Muscle of leg (tissue), 11 donors: ENCODE results near the gene TM9SF4. TPM values are rescaled to one million over a fixed set of nuclear protein-coding genes. Genes with fewer than 3 reads are reported as not detected.
A peak's percentile ranks its signal among the peaks of the same experiment; 100 is the strongest.

Source experiments
- DNase-seq: peaks from one replicate; pipeline ENCODE4 v3.0.0; 2013
- H3K27ac ChIP-seq: one replicate; pipeline ENCODE4 v1.5.1; 2013; ENCODE audit warnings: mild to moderate bottlenecking, low read length, control low read depth
- H3K27me3 ChIP-seq: one replicate; pipeline ENCODE4 v1.6.1; 2013; ENCODE audit warnings: low read length; ENCODE audit not compliant: control insufficient read depth, insufficient read depth
- H3K36me3 ChIP-seq: one replicate; pipeline ENCODE4 v1.6.1; 2013; ENCODE audit warnings: low read length; ENCODE audit not compliant: control insufficient read depth, insufficient read depth
- H3K4me1 ChIP-seq: one replicate; pipeline ENCODE4 v1.6.1; 2013; ENCODE audit warnings: low read length; ENCODE audit not compliant: control insufficient read depth, insufficient read depth
- H3K4me3 ChIP-seq: one replicate; pipeline ENCODE4 v1.5.1; 2013; ENCODE audit warnings: low read length, control low read depth
- H3K9me3 ChIP-seq: replicated peaks from 2 replicates; pipeline ENCODE4 v1.6.1; 2013; ENCODE audit warnings: low read depth, low read length; ENCODE audit not compliant: control insufficient read depth
- WGBS: methylation state at CpG from one replicate; pipeline ENCODE4 v1.1.5; 2013; ENCODE audit warnings: missing lambda C conversion rate; ENCODE audit not compliant: insufficient coverage; 5-methylcytosine and 5-hydroxymethylcytosine counted together
- polyA plus RNA-seq, 8 donors: library from polyadenylated mRNA; unstranded; fragments of 120-200 nt; gene quantifications; one replicate each; pipeline versions ENCODE4 v1.2.1 to v1.2.3, GENCODE V29; 2013; ENCODE audit warnings: inconsistent platforms in 1 of 8, low replicate concordance in 1 of 8; ENCODE audit not compliant: insufficient read length in 8 of 8, insufficient read depth in 1 of 8
- total RNA-seq: library from RNA; stranded (reverse); fragments of 120-200 nt; gene quantifications from one replicate; pipeline ENCODE4 v1.2.4, GENCODE V29; 2013

Gene TM9SF4
- total and polyA plus RNA-seq, 9 donors: 25.7 to 55.4 (median 43.9) TPM

GRCh38 chr20:32071395-32072167 is 37.9 kb upstream of the TM9SF4 start:
- Histone ChIP-seq H3K9me3 (no peaks in the 10 kb centered on the region), H3K4me3 (no peak overlapping the region), H3K27me3 (peaks cover 6% of the 10 kb centered on the region), H3K27ac (no peak overlapping the region), H3K36me3 (no peaks in the 10 kb centered on the region), H3K4me1 (no peaks in the 10 kb centered on the region)
- DNase-seq: no peak
- WGBS: 79% methylated on average over 12 of the region's 17 CpGs

GRCh38 chr20:32072168-32072750 is 37.3 kb upstream of the TM9SF4 start:
- WGBS: 50% methylated on average over 2 of the region's 6 CpGs
- Histone ChIP-seq H3K9me3 (no peaks in the 10 kb centered on the region), H3K36me3 (no peaks in the 10 kb centered on the region), H3K27ac (no peak overlapping the region), H3K27me3 (peaks cover 6% of the 10 kb centered on the region), H3K4me3 (no peak overlapping the region), H3K4me1 (no peaks in the 10 kb centered on the region)
- DNase-seq: no peak

GRCh38 chr20:32075534-32075933 is 34.0 kb upstream of the TM9SF4 start:
- no peak overlapping the region for H3K27ac ChIP-seq
- no CpG with 5 or more reads among the region's 1 CpG for WGBS
- H3K36me3 ChIP-seq: no peaks in the 10 kb centered on the region
- no peaks in the 10 kb centered on the region for H3K4me1 ChIP-seq
- peaks cover 4% of the 10 kb centered on the region for H3K27me3 ChIP-seq
- H3K4me3 ChIP-seq: no peak overlapping the region
- no peak for DNase-seq
- no peaks in the 10 kb centered on the region for H3K9me3 ChIP-seq

GRCh38 chr20:32077190-32077589 is 32.3 kb upstream of the TM9SF4 start:
- Histone ChIP-seq H3K4me3 (no peak overlapping the region), H3K36me3 (no peaks in the 10 kb centered on the region), H3K27me3 (peaks cover 4% of the 10 kb centered on the region), H3K4me1 (no peaks in the 10 kb centered on the region), H3K9me3 (no peaks in the 10 kb centered on the region), H3K27ac (no peak overlapping the region)
- peak; percentile 50 for DNase-seq
- WGBS: 75% methylated on average over 2 of the region's 4 CpGs

GRCh38 chr20:32078322-32078721 is 31.2 kb upstream of the TM9SF4 start:
- no peak overlapping the region for H3K4me3 ChIP-seq
- no peak overlapping the region for H3K27ac ChIP-seq
- peaks cover 2% of the 10 kb centered on the region for H3K27me3 ChIP-seq
- WGBS: no CpG with 5 or more reads among the region's 5 CpGs
- no peaks in the 10 kb centered on the region for H3K9me3 ChIP-seq
- no peak for DNase-seq
- no peaks in the 10 kb centered on the region for H3K36me3 ChIP-seq
- H3K4me1 ChIP-seq: no peaks in the 10 kb centered on the region

- Histone ChIP-seq H3K4me3 (no peak overlapping the region), H3K4me1 (no peaks in the 10 kb centered on the region), H3K36me3 (no peaks in the 10 kb centered on the region), H3K27ac (no peak overlapping the region), H3K9me3 (no peaks in the 10 kb centered on the region), H3K27me3 (peaks cover 4% of the 10 kb centered on the region)
- no peak for DNase-seq
Observed at GRCh38 chr20:32078791-32079190, 30.7 kb upstream of the TM9SF4 start.

GRCh38 chr20:32079655-32080109 is 29.8 kb upstream of the TM9SF4 start:
- H3K36me3 ChIP-seq: no peaks in the 10 kb centered on the region
- H3K27me3 ChIP-seq: peaks cover 5% of the 10 kb centered on the region
- no peaks in the 10 kb centered on the region for H3K9me3 ChIP-seq
- 45% methylated on average over 7 of the region's 8 CpGs for WGBS
- no peak overlapping the region for H3K4me3 ChIP-seq
- no peak overlapping the region for H3K27ac ChIP-seq
- no peaks in the 10 kb centered on the region for H3K4me1 ChIP-seq
- DNase-seq: no peak

GRCh38 chr20:32080783-32081182 is 28.7 kb upstream of the TM9SF4 start:
- H3K9me3 ChIP-seq: no peaks in the 10 kb centered on the region
- no peak overlapping the region for H3K27ac ChIP-seq
- 83% methylated on average over 2 of the region's 3 CpGs for WGBS
- no peaks in the 10 kb centered on the region for H3K4me1 ChIP-seq
- peaks cover 5% of the 10 kb centered on the region for H3K27me3 ChIP-seq
- H3K36me3 ChIP-seq: no peaks in the 10 kb centered on the region
- H3K4me3 ChIP-seq: no peak overlapping the region
- no peak for DNase-seq

- 91% methylated on average over 6 of the region's 6 CpGs for WGBS
- DNase-seq: no peak
- Histone ChIP-seq H3K4me3 (no peak overlapping the region), H3K27me3 (peaks cover 5% of the 10 kb centered on the region), H3K27ac (no peak overlapping the region), H3K4me1 (no peaks in the 10 kb centered on the region), H3K36me3 (no peaks in the 10 kb centered on the region), H3K9me3 (no peaks in the 10 kb centered on the region)
Observed at GRCh38 chr20:32083469-32083868, 26.0 kb upstream of the TM9SF4 start.

- H3K36me3 ChIP-seq: no peaks in the 10 kb centered on the region
- H3K27me3 ChIP-seq: peaks cover 7% of the 10 kb centered on the region
- no CpG with 5 or more reads among the region's 3 CpGs for WGBS
Observed at GRCh38 chr20:32087070-32087469, 22.4 kb upstream of the TM9SF4 start.

More at GRCh38 chr20:32087070-32087469, 22.4 kb upstream of the TM9SF4 start:
- Histone ChIP-seq H3K27ac (no peak overlapping the region), H3K4me1 (no peaks in the 10 kb centered on the region), H3K4me3 (no peak overlapping the region), H3K9me3 (no peaks in the 10 kb centered on the region)
- no peak for DNase-seq
